GM18526 (cell line): ENCODE data around the gene SNAPC2.

Source experiments
- POLR2A ChIP-seq: IDR thresholded peaks from 3 replicates; pipeline ENCODE4 v1.6.1; 2011; ENCODE audit not compliant: insufficient read length; ENCODE audit errors: extremely low read depth

Gene SNAPC2

GRCh38 chr19:7919610-7920518, at the start of gene SNAPC2:
Gene SNAPC2 (plus strand): TSS chr19:7920338. CDS start chr19:7920367, 29 bp downstream.
- peak; percentile 68 for TF ChIP-seq POLR2A

- no peak for TF ChIP-seq POLR2A
Observed at GRCh38 chr19:7870571-7871436, 49.3 kb upstream of the SNAPC2 start.

DNA sequence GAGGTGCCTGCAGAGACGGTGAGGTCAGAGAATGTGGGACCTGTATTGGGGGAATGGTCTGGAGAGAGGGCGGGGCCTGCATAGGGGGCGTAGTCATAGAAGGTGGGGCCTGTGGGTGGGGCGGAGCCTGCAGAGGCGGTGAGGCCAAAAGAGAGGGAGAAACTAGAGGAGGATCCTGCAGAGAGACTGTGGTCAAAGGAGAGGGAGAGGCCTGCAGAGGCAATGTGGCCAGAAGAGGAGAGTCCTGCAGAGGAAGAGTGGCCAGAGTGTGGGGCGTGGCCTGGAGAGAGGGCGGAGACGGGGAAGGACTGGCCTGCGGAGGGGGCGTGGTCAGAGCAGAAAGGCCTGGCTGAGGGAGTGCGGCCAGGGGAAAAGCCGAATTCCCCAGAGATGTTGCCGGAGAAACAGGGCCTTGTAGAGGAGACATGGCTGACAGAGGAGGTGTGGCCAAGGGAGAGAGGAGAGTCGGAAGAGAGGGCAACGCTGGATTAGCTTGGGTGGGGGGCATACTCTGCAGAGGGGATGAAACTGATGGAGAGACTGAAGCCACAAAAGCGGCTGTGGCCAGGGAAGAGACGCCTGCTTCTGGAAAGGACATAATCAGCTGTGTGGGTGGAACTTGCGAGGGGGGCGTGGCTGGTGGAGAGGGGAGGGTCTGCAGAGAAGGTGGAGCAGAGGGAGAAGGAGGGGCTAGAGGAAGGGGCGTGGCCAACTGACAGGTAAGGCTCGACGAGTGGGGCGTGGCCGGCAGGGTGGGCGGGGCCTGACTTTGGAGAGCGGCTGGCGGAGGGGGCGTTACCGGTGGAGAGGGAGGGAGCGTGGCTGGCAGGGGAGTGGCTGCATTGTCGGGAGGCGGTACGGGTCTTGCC, 48.5 kb upstream of the SNAPC2 start:
- TF ChIP-seq POLR2A = no peak

DNA sequence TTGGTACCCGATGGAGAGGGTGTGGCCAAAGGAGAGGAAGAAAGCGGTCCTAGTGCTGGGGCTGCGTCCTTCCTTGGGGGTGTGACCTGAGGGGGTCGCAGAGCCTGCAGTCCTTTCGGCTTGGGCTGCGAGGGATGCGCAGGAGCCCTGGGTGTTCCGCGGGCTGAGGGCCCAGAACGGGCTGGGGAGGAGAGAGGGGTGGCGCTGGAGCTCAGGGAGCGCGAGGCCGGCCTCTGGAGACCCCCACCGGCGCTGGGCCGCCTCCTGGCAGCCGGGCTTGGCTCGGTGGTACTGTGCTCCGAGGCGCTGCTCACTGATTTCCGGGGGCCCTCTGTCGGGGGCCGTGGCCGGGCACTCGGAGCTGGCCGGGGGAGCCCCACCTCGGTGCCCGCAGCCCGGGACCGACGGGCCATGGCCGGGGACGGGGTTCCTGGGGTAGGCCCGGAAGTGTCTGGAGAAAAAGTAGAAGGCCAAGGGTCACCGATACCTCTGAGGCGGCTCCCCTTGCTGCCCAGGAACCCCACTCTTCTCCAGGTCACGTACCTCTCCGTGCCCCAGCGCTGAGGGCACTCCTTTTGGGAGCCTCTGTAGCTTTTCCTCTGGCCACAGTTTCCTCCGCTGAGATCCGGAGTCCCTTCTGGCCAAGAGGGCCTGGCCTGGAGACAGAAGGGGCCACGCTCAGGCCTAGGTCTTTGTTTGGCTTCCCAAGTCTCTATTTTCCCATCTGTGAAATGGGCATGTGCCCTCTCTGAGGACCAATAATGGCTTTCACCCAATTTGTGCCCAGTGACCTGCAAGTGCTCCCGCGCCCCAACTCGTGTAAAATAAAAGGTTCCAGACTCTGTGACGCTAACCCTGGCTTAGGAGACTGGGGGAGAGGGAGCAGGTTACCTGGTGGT, 47.6 kb upstream of the SNAPC2 start:
- no peak for TF ChIP-seq POLR2A

GRCh38 chr19:7873304-7874075, 46.6 kb upstream of the SNAPC2 start:
- TF ChIP-seq POLR2A = no peak

- no peak for TF ChIP-seq POLR2A
Observed at GRCh38 chr19:7874076-7874896, 45.9 kb upstream of the SNAPC2 start, which contains the start of gene PRR36. Gene PRR36 (minus strand): TSS chr19:7874390. CDS start chr19:7873689, 701 bp downstream.

GRCh38 chr19:7874897-7875273, 45.3 kb upstream of the SNAPC2 start:
- no peak for TF ChIP-seq POLR2A

DNA sequence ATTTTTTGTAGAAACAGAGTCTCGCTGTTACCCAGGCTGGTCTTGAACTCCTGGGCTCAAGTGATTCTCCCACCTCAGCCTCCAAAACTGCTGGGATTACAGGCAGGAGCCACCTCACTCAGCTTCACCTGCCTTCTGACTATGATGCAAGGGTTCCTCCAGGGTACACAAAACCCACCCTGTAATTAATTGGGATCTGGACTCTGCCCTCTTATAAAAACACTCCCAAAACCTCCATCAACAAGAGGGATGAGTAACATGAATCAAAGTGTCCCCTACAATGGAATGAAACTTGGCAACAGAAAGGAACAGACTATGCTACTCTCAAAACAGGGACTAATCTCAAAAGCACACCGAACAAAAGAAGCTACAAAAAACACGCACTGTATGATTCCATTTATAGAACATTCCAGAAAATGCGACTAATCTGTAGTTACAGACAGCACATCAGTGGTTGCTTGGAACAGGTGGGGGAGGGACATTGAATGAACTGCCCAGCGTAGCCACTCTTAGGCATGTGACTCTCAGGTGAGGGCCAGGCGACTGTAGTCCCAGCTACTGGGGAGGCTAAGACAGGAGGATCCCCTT, 42.8 kb upstream of the SNAPC2 start:
- TF ChIP-seq POLR2A = no peak

GRCh38 chr19:7879111-7879807, 40.9 kb upstream of the SNAPC2 start:
- TF ChIP-seq POLR2A = no peak

DNA sequence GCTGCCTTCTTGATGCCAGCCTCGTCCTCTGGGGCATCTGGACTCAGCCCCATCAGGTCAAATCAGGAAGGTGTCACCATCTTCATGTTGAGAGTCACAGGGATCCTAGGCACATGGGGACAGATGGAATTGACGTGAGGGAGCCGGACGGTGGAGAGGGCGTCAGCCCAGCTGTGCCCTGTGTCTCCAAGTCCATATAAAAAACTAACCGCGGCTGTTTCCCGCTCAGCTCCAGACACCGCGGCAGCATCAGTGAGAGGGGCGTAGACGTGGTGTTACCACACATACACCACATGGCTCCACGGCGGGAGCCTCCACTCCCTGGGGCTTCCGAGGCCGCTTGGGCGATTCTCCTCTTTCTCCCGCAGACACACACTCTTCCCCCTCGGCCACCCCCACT, 40.3 kb upstream of the SNAPC2 start:
- TF ChIP-seq POLR2A = no peak

DNA sequence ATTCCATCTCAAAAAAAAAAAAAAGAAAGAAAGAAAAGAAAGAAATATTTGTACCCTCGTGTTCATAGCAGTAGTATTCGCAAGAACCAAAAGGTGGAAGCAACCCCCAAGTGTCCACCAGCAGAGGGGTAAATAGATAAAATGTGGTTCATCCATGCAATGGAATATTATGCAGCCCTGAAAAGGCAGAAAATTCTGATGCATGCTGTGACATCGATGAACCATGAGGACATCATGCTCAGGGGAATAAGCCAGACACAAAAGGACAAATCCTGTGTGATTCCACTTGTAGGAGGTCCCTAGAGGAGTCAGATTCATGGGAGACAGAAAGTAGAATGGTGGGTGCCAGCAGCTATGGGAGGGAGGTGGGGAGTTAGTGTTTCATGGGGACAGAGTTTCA, 38.2 kb upstream of the SNAPC2 start:
- TF ChIP-seq POLR2A = no peak

DNA sequence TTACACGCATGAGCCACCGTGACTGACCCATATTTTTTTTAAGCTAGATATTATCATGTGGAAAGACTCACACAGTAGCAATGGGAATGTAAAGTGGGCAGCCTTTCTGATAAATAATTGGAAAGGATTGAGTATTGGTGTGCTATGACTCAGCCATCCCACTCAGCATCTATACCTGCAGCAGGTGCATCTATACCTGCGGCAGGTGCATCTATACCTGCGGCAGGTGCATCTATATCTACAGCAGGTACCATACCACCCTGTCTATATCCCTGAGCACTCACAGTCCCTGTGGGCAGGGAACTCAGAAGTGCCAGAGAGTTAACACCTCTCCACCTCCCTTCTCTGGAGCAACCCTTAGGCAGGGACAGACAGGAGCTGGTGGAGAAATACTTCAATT, 37.0 kb upstream of the SNAPC2 start:
- no peak for TF ChIP-seq POLR2A
